Measurements from ENCODE around the gene HTT. TPM values are rescaled to one million over a fixed set of nuclear protein-coding genes. Genes with fewer than 3 reads are reported as not detected.

HTT gene
- total RNA-seq, 1 donor from 2014 or later = 65.2 TPM

- peaks cover 1% of the 10 kb centered on the region for H3K9me3 Mint-ChIP-seq (ENCODE audit: unreplicated experiment)
- Histone ChIP-seq H3K27ac (ENCODE audit: low read depth, low read length) (no peak overlapping the region), H3K9me3 (ENCODE audit: insufficient read depth, low read depth, low read length) (no peaks in the 10 kb centered on the region), H3K27me3 (ENCODE audit: insufficient read depth, low read length) (no peaks in the 10 kb centered on the region), H3K9ac (ENCODE audit: low read length) (no peak overlapping the region), H3K4me3 (ENCODE audit: insufficient read depth, low read depth, low read length) (no peak overlapping the region), H3K4me1 (ENCODE audit: insufficient read depth, low read length) (peaks cover 4% of the 10 kb centered on the region), H4K20me1 (ENCODE audit: insufficient read depth, low read length) (peaks cover 21% of the 10 kb centered on the region), H3K4me2 (ENCODE audit: low read length) (no peak overlapping the region), H3K36me3 (ENCODE audit: insufficient read depth, low read length) (peaks cover 21% of the 10 kb centered on the region), H3K79me2 (ENCODE audit: insufficient read depth, low read length) (no peaks in the 10 kb centered on the region), H2AFZ (ENCODE audit: low read depth, low read length) (no peak overlapping the region)
- H3K36me3 Mint-ChIP-seq (ENCODE audit: low read depth, unreplicated experiment) = peaks cover 27% of the 10 kb centered on the region
- H3K4me3 Mint-ChIP-seq (ENCODE audit: unreplicated experiment) = no peak overlapping the region
- no peak for DNase-seq (ENCODE audit: low read depth)
- FAIRE-seq = no peak
- H3K27me3 Mint-ChIP-seq (ENCODE audit: low read depth, unreplicated experiment) = no peaks in the 10 kb centered on the region
- H3K4me1 Mint-ChIP-seq (ENCODE audit: low read depth, unreplicated experiment) = peaks cover 14% of the 10 kb centered on the region
- TF ChIP-seq EZH2 (IDR thresholded peaks at IDR 0.05; ENCODE audit: insufficient read depth, low read length) = no peak
- TF ChIP-seq, protein P1, sequence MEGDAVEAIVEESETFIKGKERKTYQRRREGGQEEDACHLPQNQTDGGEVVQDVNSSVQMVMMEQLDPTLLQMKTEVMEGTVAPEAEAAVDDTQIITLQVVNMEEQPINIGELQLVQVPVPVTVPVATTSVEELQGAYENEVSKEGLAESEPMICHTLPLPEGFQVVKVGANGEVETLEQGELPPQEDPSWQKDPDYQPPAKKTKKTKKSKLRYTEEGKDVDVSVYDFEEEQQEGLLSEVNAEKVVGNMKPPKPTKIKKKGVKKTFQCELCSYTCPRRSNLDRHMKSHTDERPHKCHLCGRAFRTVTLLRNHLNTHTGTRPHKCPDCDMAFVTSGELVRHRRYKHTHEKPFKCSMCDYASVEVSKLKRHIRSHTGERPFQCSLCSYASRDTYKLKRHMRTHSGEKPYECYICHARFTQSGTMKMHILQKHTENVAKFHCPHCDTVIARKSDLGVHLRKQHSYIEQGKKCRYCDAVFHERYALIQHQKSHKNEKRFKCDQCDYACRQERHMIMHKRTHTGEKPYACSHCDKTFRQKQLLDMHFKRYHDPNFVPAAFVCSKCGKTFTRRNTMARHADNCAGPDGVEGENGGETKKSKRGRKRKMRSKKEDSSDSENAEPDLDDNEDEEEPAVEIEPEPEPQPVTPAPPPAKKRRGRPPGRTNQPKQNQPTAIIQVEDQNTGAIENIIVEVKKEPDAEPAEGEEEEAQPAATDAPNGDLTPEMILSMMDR (IDR thresholded peaks at IDR 0.05; ENCODE audit: insufficient read depth, low read depth, low read length) = no peak
- no peak overlapping the region for H3K27ac Mint-ChIP-seq (ENCODE audit: unreplicated experiment)
Observed at GRCh38 chr4:3189459-3189858, 115.0 kb downstream of the HTT start.

DNA sequence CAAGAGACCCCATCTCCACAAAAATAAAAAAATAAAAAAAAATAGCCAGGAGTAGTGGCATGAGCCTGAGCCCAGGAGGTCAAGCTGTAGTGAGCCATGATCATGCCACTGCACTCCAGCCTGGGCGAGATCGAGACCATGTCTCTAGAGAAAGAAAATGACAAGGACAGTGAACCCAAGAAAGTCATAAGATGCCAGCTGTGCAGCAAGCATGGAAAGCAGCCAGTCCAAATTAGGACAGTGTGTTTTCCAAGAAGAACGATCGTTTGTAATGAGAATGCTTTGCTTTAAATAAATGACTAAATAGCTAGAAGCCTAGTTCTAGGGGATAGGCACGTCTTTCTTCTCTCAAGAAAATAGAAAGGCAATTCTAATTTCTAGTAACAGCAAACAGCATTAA lies 116.1 kb downstream of the HTT start:
- H3K27ac Mint-ChIP-seq (ENCODE audit: unreplicated experiment) = no peak overlapping the region
- DNase-seq (ENCODE audit: low read depth) = no peak

GRCh38 chr4:3192188-3192587 lies 117.7 kb downstream of the HTT start:
- peaks cover 24% of the 10 kb centered on the region for H4K20me1 ChIP-seq (ENCODE audit: insufficient read depth, low read length)
- peaks cover 6% of the 10 kb centered on the region for H3K4me1 Mint-ChIP-seq (ENCODE audit: low read depth, unreplicated experiment)
- H3K4me2 ChIP-seq (ENCODE audit: low read length) = no peak overlapping the region
- no peaks in the 10 kb centered on the region for H3K79me2 ChIP-seq (ENCODE audit: insufficient read depth, low read length)
- peak overlapping the region; percentile 73 for H3K27ac Mint-ChIP-seq (ENCODE audit: unreplicated experiment)
- no peak for TF ChIP-seq EZH2 (IDR thresholded peaks at IDR 0.05; ENCODE audit: insufficient read depth, low read length)
- TF ChIP-seq, protein P1 (IDR thresholded peaks at IDR 0.05; ENCODE audit: insufficient read depth, low read depth, low read length) = no peak
- peaks cover 27% of the 10 kb centered on the region for H3K36me3 ChIP-seq (ENCODE audit: insufficient read depth, low read length)
- no peak overlapping the region for H3K9ac ChIP-seq (ENCODE audit: low read length)
- FAIRE-seq (no peak), DNase-seq (ENCODE audit: low read depth) (no peak)
- H3K4me3 ChIP-seq (ENCODE audit: insufficient read depth, low read depth, low read length) = no peak overlapping the region
- H3K9me3 ChIP-seq (ENCODE audit: insufficient read depth, low read depth, low read length) = no peaks in the 10 kb centered on the region
- H2AFZ ChIP-seq (ENCODE audit: low read depth, low read length) = no peak overlapping the region
- no peaks in the 10 kb centered on the region for H3K27me3 Mint-ChIP-seq (ENCODE audit: low read depth, unreplicated experiment)
- no peaks in the 10 kb centered on the region for H3K4me1 ChIP-seq (ENCODE audit: insufficient read depth, low read length)
- no peak overlapping the region for H3K27ac ChIP-seq (ENCODE audit: low read depth, low read length)
- no peak overlapping the region for H3K4me3 Mint-ChIP-seq (ENCODE audit: unreplicated experiment)
- H3K27me3 ChIP-seq (ENCODE audit: insufficient read depth, low read length) = no peaks in the 10 kb centered on the region
- H3K36me3 Mint-ChIP-seq (ENCODE audit: low read depth, unreplicated experiment) = peaks cover 24% of the 10 kb centered on the region
- H3K9me3 Mint-ChIP-seq (ENCODE audit: unreplicated experiment) = no peaks in the 10 kb centered on the region

More for the DNA sequence above, 116.1 kb downstream of the HTT start:
- H3K4me3 Mint-ChIP-seq (ENCODE audit: unreplicated experiment) = no peak overlapping the region
- FAIRE-seq = no peak
- Histone ChIP-seq H3K27ac (ENCODE audit: low read depth, low read length) (no peak overlapping the region), H4K20me1 (ENCODE audit: insufficient read depth, low read length) (peaks cover 17% of the 10 kb centered on the region), H2AFZ (ENCODE audit: low read depth, low read length) (no peak overlapping the region), H3K27me3 (ENCODE audit: insufficient read depth, low read length) (no peaks in the 10 kb centered on the region), H3K9ac (ENCODE audit: low read length) (no peak overlapping the region), H3K4me1 (ENCODE audit: insufficient read depth, low read length) (peaks cover 4% of the 10 kb centered on the region), H3K36me3 (ENCODE audit: insufficient read depth, low read length) (peaks cover 23% of the 10 kb centered on the region), H3K9me3 (ENCODE audit: insufficient read depth, low read depth, low read length) (no peaks in the 10 kb centered on the region), H3K79me2 (ENCODE audit: insufficient read depth, low read length) (no peaks in the 10 kb centered on the region), H3K4me2 (ENCODE audit: low read length) (no peak overlapping the region), H3K4me3 (ENCODE audit: insufficient read depth, low read depth, low read length) (no peak overlapping the region)
- H3K9me3 Mint-ChIP-seq (ENCODE audit: unreplicated experiment) = no peaks in the 10 kb centered on the region
- peaks cover 14% of the 10 kb centered on the region for H3K4me1 Mint-ChIP-seq (ENCODE audit: low read depth, unreplicated experiment)
- TF ChIP-seq, protein P1 (IDR thresholded peaks at IDR 0.05; ENCODE audit: insufficient read depth, low read depth, low read length) = no peak
- no peaks in the 10 kb centered on the region for H3K27me3 Mint-ChIP-seq (ENCODE audit: low read depth, unreplicated experiment)
- peaks cover 22% of the 10 kb centered on the region for H3K36me3 Mint-ChIP-seq (ENCODE audit: low read depth, unreplicated experiment)

Measured in astrocyte (in vitro differentiated cells and primary cell).